OCI-M2 (cell line): ENCODE data around the gene B4GALNT3.

Experiments
- DNase-seq: peaks from one replicate; lab custom pipeline; 2025; ENCODE audit not compliant: unreplicated experiment; lab: John Stamatoyannopoulos, UW

The B4GALNT3 gene

GRCh38 chr12:538731-539539 lies 79.2 kb downstream of the B4GALNT3 start:
- no peak for DNase-seq

GRCh38 chr12:539540-540310 lies 80.0 kb downstream of the B4GALNT3 start:
- DNase-seq: no peak

- no peak for DNase-seq
Measured at GRCh38 chr12:541676-542324, 82.1 kb downstream of the B4GALNT3 start.

GRCh38 chr12:542395-543113 lies 82.8 kb downstream of the B4GALNT3 start:
- DNase-seq: no peak

GRCh38 chr12:543114-543451 lies 83.3 kb downstream of the B4GALNT3 start:
- DNase-seq: no peak

- no peak for DNase-seq
Measured at GRCh38 chr12:544142-544541, 84.4 kb downstream of the B4GALNT3 start.

- no peak for DNase-seq
Measured at GRCh38 chr12:544941-545635, 85.3 kb downstream of the B4GALNT3 start.

- no peak for DNase-seq
Measured at GRCh38 chr12:545835-546234, 86.1 kb downstream of the B4GALNT3 start.

- DNase-seq: no peak
Measured at GRCh38 chr12:546265-546919, 86.7 kb downstream of the B4GALNT3 start.

- peak; percentile 8 for DNase-seq
Measured at GRCh38 chr12:546920-547845, 87.4 kb downstream of the B4GALNT3 start.

GRCh38 chr12:547883-548470 lies 88.2 kb downstream of the B4GALNT3 start:
- no peak for DNase-seq

GRCh38 chr12:549476-550082 lies 89.8 kb downstream of the B4GALNT3 start:
- no peak for DNase-seq

GRCh38 chr12:550473-551260 lies 90.9 kb downstream of the B4GALNT3 start:
- DNase-seq: no peak

- DNase-seq: no peak
Measured at GRCh38 chr12:552466-552865, 92.7 kb downstream of the B4GALNT3 start.

- no peak for DNase-seq
Measured at GRCh38 chr12:553216-554000, 93.7 kb downstream of the B4GALNT3 start.

- no peak for DNase-seq
Measured at GRCh38 chr12:554001-554285, 94.2 kb downstream of the B4GALNT3 start.

GRCh38 chr12:556498-556897 lies 96.8 kb downstream of the B4GALNT3 start:
- DNase-seq: no peak
